Neural progenitor cell (in vitro differentiated cells): Measurements from ENCODE around the gene P2RY1. TPM values are rescaled to one million over a fixed set of nuclear protein-coding genes. Genes with fewer than 3 reads are reported as not detected.

Experiments used
- DNase-seq: peaks from one replicate; pipeline ENCODE4 v3.0.0-alpha.2; 2016; ENCODE audit warnings: low spot score
- H2AFZ ChIP-seq: fragments of 200-600 bp; sonication (generic); replicated peaks from 2 replicates; pipeline ENCODE4 v1.6.1; 2016; ENCODE audit warnings: antibody characterized with exemption
- H3F3A ChIP-seq: fragments of 200-600 bp; sonication (generic); 2 replicates; pipeline ENCODE4 v1.6.1; 2016; ENCODE audit warnings: antibody characterized with exemption, low read depth
- H3K27ac ChIP-seq: fragments of 200-600 bp; sonication (generic); 2 replicates; pipeline ENCODE4 v1.5.1; 2016; ENCODE audit warnings: mild to moderate bottlenecking
- H3K27me3 ChIP-seq: fragments of 200-600 bp; sonication (generic); 2 replicates; pipeline ENCODE4 v1.6.1; 2016; ENCODE audit warnings: mild to moderate bottlenecking, moderate library complexity
- H3K36me3 ChIP-seq: fragments of 200-600 bp; sonication (generic); 2 replicates; pipeline ENCODE4 v1.5.1; 2016
- H3K4me1 ChIP-seq: fragments of 200-600 bp; sonication (generic); 2 replicates; pipeline ENCODE4 v1.6.1; 2016; ENCODE audit warnings: mixed run types
- H3K4me2 ChIP-seq: fragments of 200-600 bp; sonication (generic); 2 replicates; pipeline ENCODE4 v1.6.1; 2016
- H3K4me3 ChIP-seq: fragments of 200-600 bp; sonication (generic); 2 replicates; pipeline ENCODE4 v1.5.1; 2016
- H3K79me2 ChIP-seq: fragments of 200-600 bp; sonication (generic); 2 replicates; pipeline ENCODE4 v1.6.1; 2016; ENCODE audit warnings: low read depth
- H3K9ac ChIP-seq: fragments of 200-600 bp; sonication (generic); 2 replicates; pipeline ENCODE4 v1.6.1; 2016
- H3K9me3 ChIP-seq: fragments of 200-600 bp; sonication (generic); 2 replicates; pipeline ENCODE4 v1.5.1; 2016; ENCODE audit warnings: low read depth
- H4K20me1 ChIP-seq: fragments of 200-600 bp; sonication (generic); 2 replicates; pipeline ENCODE4 v1.6.1; 2016; ENCODE audit warnings: low read depth
- H3K27ac Mint-ChIP-seq: 3 replicates; pipeline ENCODE4 v1.8.0; 2021; ENCODE audit warnings: mixed read lengths
- H3K27me3 Mint-ChIP-seq: 2 replicates; pipeline ENCODE4 v1.8.0; 2022; ENCODE audit warnings: low read depth, mild to moderate bottlenecking, inconsistent platforms, moderate library complexity, mixed read lengths; ENCODE audit not compliant: insufficient read depth
- H3K36me3 Mint-ChIP-seq: 3 replicates; pipeline ENCODE4 v1.8.0; 2021; ENCODE audit warnings: mixed read lengths
- H3K4me1 Mint-ChIP-seq: 3 replicates; pipeline ENCODE4 v1.8.0; 2021; ENCODE audit warnings: mixed read lengths
- H3K4me3 Mint-ChIP-seq: 3 replicates; pipeline ENCODE4 v1.8.0; 2021; ENCODE audit warnings: mild to moderate bottlenecking, moderate library complexity, mixed read lengths
- H3K9me3 Mint-ChIP-seq: 3 replicates; pipeline ENCODE4 v1.8.0; 2020; ENCODE audit warnings: mixed read lengths
- CTCF ChIP-seq: fragments of 200-600 bp; sonication (generic); IDR thresholded peaks from 2 replicates; pipeline ENCODE4 v1.5.1; 2017; ENCODE audit warnings: antibody characterized with exemption, mild to moderate bottlenecking
- EZH2 ChIP-seq: fragments of 200-600 bp; sonication (generic); IDR thresholded peaks from 2 replicates; pipeline ENCODE4 v1.6.1; 2017; ENCODE audit warnings: antibody characterized with exemption, mild to moderate bottlenecking, moderate library complexity
- EZH2phosphoT487 ChIP-seq: fragments of 200-600 bp; sonication (generic); IDR thresholded peaks from 2 replicates; pipeline ENCODE4 v1.6.1; 2017; ENCODE audit warnings: antibody characterized with exemption
- total RNA-seq: library from RNA; depleted of rRNA; stranded (reverse); fragments of >200 nt; gene quantifications from 2 replicates; pipeline ENCODE4 v1.2.3, GENCODE V29; 2015; ENCODE audit warnings: low replicate concordance

The P2RY1 gene
- total RNA-seq, 1 donor from 2014 or later, result 3.9 TPM

DNA sequence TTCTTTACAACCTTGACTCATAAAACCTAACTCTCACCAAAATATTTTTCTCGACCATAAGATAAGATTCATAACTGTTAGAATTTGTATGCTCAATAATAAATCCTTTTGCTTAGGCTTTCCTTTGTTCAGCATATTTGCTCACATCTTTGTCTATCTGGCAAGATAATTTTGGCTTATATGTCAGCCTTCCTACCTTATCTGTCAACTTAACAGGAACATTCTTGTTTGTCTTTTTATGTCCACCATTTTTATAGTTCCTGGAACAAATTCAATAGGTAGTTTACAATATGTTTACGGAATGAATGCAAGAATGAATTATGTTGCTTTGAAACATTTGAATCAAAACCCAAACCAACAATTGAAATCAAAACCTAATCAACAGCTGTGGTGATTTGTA is 41.0 kb upstream of the P2RY1 start:
- Mint-ChIP-seq H3K4me3 (no peak overlapping the region), H3K9me3 (peaks cover 3% of the 10 kb centered on the region), H3K27ac (no peak overlapping the region), H3K36me3 (no peaks in the 10 kb centered on the region), H3K4me1 (no peaks in the 10 kb centered on the region), H3K27me3 (no peaks in the 10 kb centered on the region)
- TF ChIP-seq CTCF (no peak), EZH2phosphoT487 (no peak), EZH2 (no peak)
- no peaks in the 10 kb centered on the region for H3K27me3 ChIP-seq
- H3K4me3 ChIP-seq, result no peak overlapping the region
- no peak overlapping the region for H3K27ac ChIP-seq
- no peaks in the 10 kb centered on the region for H3F3A ChIP-seq
- no peaks in the 10 kb centered on the region for H3K36me3 ChIP-seq
- H3K9me3 ChIP-seq, result no peaks in the 10 kb centered on the region
- no peak overlapping the region for H3K4me2 ChIP-seq
- no peak for DNase-seq
- no peak overlapping the region for H3K9ac ChIP-seq
- no peak overlapping the region for H2AFZ ChIP-seq
- peaks cover 5% of the 10 kb centered on the region for H3K4me1 ChIP-seq
- H4K20me1 ChIP-seq, result no peaks in the 10 kb centered on the region
- no peaks in the 10 kb centered on the region for H3K79me2 ChIP-seq

GRCh38 chr3:152797751-152798432 is 37.0 kb upstream of the P2RY1 start:
- DNase-seq, result no peak
- Mint-ChIP-seq H3K4me1 (no peaks in the 10 kb centered on the region), H3K9me3 (no peaks in the 10 kb centered on the region), H3K4me3 (no peak overlapping the region), H3K36me3 (no peaks in the 10 kb centered on the region), H3K27ac (no peak overlapping the region), H3K27me3 (no peaks in the 10 kb centered on the region)
- Histone ChIP-seq H3K27ac (no peak overlapping the region), H3K4me3 (no peak overlapping the region), H4K20me1 (no peaks in the 10 kb centered on the region), H3K36me3 (no peaks in the 10 kb centered on the region), H3K79me2 (no peaks in the 10 kb centered on the region), H3K4me2 (peak overlapping the region; percentile 8), H3K9me3 (no peaks in the 10 kb centered on the region), H3K9ac (no peak overlapping the region), H3K4me1 (peaks cover 5% of the 10 kb centered on the region), H3F3A (no peaks in the 10 kb centered on the region), H2AFZ (no peak overlapping the region), H3K27me3 (no peaks in the 10 kb centered on the region)
- TF ChIP-seq EZH2phosphoT487 (no peak), CTCF (no peak), EZH2 (no peak)

DNA sequence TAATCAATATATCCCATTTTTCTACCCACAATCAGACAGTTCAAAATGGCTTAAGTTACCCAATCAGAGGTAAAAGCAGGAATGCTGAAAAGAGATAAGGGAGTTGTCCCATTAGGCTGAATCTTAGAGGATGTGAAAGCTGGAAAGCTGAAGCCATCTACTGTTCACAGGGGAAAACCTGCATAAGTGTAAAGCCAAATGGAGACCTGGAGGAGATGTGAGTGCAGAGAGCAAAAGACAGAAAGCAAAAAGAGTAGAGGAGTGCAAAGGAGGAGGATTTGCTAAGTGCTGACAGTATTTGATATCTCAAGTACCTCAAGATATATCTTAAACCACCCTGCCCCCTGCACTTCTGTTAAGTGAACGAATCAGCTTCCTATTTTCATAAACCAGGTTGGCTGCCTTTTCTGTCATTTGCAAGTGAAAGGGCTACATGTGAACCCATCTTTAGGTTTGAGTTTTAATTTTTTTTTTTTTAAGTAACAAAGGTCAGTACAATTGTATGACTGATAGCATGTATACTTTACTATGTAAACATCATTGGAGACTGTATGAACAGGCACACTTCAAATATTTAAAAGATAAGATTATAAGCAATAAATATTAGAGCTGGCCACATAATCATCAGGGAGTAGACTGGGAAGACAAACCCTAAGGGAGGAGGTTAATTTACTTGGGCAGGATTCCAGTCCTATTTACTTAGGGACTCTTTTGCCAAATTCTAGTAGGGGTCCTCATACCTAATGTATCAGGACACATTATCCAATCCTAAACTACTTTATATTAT is 22.8 kb upstream of the P2RY1 start:
- no peak for TF ChIP-seq EZH2
- TF ChIP-seq EZH2phosphoT487, result no peak
- TF ChIP-seq CTCF, result no peak
- Histone ChIP-seq H4K20me1 (no peaks in the 10 kb centered on the region), H3K27ac (no peak overlapping the region), H3K9ac (no peak overlapping the region), H3K27me3 (no peaks in the 10 kb centered on the region), H2AFZ (no peak overlapping the region), H3K36me3 (no peaks in the 10 kb centered on the region), H3K79me2 (no peaks in the 10 kb centered on the region), H3K9me3 (no peaks in the 10 kb centered on the region), H3K4me2 (no peak overlapping the region), H3K4me1 (no peaks in the 10 kb centered on the region), H3F3A (no peaks in the 10 kb centered on the region), H3K4me3 (no peak overlapping the region)
- Mint-ChIP-seq H3K36me3 (no peaks in the 10 kb centered on the region), H3K9me3 (no peaks in the 10 kb centered on the region), H3K27ac (no peak overlapping the region), H3K4me1 (no peaks in the 10 kb centered on the region), H3K27me3 (no peaks in the 10 kb centered on the region), H3K4me3 (no peak overlapping the region)
- no peak for DNase-seq
